Ammon's horn (tissue), 1 donor: ENCODE results near the gene ADGRE2.
"Not testable (repeated sequence)": the region's sequence is repeated elsewhere in the genome, so short reads cannot be mapped to it uniquely, and the experiment has no call there.

Experiments used
- DNase-seq: peaks from one replicate; pipeline ENCODE4 v3.0.0-alpha.2; 2016; ENCODE audit warnings: low spot score

ADGRE2 gene

DNA sequence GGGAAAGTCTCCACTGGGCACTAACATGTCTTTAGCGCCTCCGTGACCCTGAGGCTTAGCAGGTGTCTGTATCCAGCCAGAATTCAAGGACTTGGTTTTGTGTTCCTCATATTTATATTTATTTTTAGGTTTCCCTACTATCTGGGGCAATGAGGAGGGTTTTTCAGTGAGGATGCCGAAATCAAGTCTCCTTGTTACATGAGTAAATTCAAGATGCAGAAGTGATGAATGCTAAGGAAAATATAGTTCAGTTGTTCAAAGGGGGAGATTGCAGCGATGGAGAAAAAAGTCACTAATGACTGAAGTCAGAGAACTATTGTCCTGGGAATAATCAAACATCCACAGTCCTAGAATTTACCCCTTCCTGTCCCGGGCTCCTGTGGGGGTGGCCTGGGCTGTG, 791 bp upstream of the ADGRE2 start:
- no peak for DNase-seq

DNA sequence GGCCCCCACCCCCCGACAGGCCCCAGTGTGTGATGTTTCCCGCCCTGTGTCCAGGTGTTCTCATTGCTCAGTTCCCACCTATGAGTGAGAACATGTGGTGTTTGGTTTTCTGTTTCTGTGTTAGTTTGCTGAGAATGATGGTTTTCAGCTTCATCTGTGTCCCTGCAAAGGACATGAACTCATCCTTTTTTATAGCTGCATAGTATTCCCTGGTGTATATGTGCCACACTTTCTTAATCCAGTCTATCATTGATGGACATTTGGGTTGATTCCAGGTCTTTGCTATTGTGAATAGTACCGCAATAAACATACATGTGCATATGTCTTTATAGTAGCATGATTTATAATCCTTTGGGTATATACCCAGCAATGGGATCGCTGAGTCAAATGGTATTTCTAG, 715 bp downstream of the ADGRE2 start:
- DNase-seq = not testable (repeated sequence)

DNA sequence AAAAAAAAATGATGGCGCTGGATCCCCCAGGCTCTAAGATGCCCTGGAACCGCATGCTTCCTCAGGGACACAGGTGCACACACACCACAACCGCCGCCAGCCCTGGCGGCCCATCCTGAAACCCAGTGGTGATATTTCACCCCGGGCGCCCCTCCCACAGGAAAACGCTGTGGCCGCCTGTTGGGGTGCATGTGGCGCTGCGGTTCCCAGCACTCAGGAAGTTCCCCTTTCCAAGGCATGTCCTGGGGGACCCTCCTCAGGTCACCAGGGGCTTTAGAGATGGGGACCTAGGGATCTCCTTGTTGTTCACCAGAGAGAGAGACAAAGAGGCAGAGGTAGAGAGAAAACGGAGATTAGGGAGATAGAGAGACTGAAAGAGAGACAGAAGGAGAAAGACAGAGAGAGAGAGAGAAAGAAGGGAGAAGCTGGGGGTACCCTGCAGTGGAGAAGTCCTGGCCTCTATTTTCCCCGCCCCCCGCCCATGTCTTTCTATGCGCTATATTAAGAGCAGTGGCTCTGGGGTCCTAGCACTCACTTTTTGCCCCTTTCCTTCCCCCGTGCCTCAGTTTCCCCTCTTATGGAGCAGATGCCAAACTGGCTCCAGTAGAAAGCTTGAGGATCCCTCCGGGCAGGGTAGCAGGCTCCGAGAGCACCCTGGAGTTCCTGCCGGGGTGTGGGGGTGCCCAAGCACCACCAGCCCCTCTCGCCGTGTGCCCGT, 2.3 kb downstream of the ADGRE2 start:
- DNase-seq = no peak

DNA sequence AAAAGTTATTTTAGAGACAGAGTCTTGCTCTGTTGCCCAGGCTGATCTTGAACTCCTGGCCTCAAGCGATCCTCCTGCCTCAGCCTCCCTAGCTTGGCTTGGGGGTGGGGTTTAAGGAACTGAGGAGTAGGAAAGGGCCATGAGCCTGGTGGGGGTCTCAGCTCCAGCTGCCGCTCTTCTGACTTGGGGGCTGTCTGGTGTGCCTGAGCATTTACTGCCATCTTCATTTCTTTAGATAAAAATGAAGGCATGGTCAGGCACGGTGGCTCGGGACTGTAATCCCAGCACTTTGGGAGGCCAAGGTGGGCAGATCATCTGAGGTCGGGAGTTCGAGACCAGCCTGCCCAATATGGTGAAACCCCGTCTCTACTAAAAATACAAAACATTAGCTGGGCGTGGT, 3.0 kb downstream of the ADGRE2 start:
- not testable (repeated sequence) for DNase-seq

DNA sequence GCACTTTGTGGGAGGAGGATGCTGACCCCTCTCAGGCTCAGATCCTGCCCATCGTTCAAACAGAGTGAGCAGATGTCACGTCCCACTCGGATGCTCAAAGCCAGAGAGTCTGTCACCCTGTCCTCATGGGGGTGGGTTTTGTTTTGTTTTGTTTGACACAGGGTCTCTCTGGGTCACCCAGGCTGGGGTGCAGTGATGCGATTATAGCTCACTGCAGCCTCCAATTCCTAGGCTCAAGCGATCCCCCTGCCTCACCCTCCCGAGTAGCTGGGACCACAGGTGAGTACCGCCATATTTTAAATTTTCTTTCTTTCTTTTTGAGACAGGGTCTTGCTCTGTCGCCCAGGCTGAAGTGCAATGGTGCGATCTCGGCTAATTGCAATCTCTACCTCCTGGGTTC, 4.0 kb downstream of the ADGRE2 start:
- no peak for DNase-seq

DNA sequence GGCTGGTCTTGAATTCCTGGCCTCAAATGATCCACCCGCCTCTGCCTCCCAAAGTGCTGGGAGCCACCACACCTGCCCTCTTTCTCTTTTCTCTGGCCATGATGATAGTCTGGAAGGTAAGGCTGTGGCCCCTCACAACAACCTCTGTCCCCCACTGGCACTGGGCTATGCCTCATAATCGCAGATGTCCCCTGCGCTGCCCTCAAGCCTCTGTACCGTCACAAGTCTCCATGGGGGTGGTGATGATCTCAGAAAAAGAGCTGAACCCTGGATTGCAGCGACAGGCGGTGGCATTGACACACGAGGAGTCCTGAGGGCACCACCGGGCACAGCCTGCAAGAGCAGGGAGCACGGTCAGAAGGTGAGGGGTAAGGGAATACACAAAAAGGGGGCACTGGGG, 4.6 kb downstream of the ADGRE2 start:
- DNase-seq = not testable (repeated sequence)

DNA sequence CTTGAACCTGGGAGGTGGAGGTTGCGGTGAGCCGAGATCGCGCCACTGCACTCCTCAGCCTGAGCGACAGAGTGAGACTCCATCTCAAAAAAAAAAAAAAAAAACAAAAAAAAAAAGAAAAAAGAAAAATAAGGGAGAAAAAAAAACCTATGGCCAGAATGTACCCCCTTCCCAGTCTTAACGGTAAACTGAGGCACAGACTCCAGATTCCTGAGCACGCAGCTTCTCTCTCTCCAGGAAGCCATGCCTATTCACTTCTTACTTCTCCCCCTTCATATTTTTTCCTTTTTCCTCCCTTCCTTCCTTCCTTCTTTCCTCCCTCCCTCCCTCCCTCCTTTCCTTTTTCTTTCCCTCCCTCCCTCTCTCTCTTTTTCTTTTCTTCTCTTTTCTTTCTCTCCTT, 5.4 kb downstream of the ADGRE2 start:
- DNase-seq = no peak

DNA sequence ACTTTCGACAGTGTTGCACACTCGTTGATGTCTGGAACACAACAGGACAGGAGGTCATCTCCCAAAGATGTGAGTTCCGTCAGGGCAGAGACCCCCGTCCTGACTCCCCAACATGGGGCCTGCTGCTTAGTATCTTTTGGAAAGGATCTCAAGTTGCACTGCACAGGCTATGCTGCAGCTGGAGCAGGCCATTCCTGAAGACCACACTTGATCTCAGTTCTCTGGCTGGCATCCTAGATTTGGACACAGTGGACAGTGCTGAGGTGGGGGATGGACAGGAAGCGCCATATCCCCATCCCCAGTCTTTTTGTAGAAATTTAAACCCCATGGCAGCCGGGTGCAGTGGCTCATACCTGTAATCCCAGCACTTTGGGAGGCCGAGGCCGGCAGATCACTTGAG, 5.9 kb downstream of the ADGRE2 start:
- no peak for DNase-seq

DNA sequence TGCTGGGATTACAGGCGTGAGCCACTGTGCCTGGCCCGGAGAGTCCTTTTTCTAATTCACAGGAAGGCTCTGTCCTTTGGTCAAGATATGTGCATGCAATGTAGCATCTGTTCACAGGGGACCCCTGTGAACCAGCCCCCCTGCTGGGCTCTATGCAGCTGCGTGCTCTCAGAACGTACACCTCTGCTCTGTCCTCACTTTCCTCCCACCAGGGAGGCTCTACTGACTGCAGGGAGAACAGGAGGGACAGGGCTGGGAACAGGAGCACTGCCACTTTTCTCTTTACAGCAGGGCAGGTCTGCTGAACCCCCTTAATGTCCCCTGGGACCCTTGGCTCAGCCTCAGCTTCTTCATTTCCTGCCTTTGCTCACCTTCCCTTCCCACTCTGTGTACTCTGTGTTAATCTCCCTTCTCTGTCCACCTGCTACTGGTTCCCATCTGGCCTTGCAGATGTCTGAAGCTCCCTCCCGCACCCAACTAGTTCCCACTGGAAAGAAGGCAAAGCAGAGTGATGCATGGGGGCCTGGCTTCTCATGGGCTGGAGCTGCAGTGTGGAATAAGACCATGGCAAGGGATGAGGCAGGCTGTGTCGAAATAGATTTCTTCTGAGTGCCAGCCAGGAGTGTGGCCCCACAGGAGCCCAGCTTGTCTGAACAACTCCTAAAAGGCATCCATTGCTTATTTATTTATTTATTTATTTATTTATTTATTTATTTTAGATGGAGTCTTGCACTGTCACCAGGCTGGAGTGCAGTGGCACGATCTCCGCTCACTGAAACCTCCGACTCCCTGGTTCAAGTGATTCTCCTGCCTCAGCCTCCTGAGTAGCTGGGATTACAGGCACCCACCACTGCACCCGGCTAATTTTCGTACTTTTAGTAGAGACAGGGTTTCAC, 7.2 kb downstream of the ADGRE2 start:
- DNase-seq = no peak

DNA sequence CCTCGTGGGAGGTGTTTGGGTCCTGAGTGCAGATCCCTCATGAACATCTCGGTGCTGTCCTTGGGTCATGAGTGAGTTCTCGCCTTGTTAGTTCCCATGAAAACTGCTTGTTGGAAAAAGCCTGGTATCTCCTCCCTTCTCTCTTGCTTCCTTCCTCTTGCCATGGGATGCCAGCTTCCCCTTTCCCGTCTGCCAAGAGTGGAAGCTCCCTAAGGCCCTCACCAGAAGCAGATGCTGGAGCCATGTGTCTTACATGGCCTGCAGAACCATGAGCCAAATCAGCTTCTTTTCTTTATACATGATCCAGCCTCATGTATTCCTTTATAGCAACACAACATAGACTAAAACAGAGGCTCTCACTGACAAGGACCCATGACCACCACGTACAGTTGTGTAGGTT, 8.2 kb downstream of the ADGRE2 start:
- DNase-seq = no peak

DNA sequence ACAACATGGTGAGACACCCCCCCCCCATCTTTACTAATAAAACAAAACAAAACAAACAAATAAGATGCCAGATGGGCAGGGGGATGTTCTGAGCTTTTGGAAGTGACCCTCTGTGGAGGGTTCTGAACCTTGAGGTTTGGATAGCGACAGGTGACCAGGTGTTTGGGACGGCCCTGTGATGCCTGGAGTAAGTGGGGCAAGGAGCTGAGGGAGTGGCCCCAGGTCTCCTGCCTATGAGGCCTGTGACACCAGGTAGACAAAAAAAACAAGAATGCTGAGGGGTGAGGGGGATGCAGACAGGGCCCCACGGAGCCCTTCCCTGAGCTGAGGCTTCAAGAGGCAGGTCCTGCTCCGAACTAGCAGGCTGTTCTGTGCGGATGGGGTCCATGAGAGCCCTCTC, 9.2 kb downstream of the ADGRE2 start:
- no peak for DNase-seq

DNA sequence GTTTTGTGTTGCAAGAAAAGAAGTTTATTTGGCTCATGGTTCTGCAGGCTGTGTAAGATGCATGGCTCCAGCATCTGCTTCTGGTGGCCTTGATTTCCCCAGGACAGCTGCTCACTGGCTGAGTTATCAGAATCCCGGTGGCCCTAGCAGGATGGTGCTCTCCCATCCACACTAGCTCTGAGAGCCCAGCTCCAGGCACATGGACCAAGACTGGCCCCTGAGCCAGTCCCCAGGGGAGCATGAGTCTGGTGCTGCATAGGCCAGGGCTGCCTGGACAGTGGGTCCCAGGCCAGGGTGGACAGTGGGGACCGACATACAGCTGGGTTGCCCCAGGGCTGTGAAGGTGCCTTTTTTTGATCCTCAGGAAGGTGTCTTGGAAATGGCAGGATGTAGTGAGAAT, 10.4 kb downstream of the ADGRE2 start:
- no peak for DNase-seq

DNA sequence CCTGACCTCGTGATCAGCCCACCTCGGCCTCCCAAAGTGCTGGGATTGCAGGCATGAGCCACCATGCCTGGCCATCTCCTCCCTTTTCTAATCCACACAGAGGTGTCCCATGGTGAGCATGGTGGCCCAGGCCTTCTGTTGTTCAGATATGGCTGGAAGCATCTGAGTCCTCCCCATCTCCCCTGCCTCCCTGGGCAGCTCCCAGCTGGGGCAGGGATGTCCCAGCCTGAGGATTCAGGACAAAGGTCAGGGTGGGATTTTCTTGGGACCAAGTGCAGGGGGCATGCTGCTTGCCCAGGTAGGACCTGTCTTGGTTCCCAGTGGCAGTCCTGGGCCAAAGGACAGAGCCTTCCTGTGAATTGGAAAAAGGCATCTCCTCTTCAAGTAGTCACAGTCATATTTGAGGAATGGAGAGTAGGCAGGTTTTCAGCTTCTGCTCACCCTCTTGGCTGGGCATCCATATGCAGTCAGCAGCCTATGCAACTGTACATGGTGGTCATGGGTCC, 10.8 kb downstream of the ADGRE2 start:
- no peak for DNase-seq

DNA sequence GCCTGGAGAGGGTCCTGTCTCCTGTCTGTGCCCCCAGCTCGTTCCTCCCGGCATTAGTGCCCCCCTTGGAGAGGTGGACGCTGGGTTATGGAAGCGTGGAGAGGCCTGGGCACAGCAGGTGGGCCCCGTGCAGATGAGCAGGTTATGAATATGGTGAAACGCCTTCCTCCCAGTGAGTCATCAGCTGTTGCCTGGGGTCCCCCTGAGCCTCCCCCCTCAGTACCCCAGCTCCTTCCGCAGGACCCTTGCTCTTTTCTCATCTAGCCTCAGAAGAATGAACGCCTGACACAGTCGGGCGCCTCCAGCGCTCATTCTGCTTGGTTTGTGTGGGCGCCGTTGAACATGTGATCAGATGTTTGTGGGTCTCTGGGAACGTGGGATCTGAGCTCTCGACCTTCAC, 12.5 kb downstream of the ADGRE2 start:
- DNase-seq = not testable (repeated sequence)

DNA sequence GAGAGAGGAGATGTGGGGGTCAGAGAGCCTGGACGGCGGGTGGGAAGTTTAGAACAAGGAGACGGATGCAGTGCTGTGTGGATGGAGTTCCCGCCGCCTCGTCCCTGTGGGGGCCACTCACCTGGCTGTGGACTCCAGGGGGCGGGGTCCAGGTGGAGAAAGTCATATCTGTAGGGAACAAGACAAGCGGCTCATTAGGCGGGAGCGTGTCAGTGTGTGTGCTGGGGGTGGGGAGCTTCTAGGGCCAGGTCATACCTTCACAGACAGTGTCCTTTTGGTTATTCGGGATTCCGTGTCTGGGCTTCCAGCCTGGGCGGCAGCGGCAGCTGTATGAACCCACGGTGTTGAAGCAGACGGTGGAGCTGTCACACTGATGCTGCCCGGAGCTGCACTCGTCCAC, 13.0 kb downstream of the ADGRE2 start:
- not testable (repeated sequence) for DNase-seq

DNA sequence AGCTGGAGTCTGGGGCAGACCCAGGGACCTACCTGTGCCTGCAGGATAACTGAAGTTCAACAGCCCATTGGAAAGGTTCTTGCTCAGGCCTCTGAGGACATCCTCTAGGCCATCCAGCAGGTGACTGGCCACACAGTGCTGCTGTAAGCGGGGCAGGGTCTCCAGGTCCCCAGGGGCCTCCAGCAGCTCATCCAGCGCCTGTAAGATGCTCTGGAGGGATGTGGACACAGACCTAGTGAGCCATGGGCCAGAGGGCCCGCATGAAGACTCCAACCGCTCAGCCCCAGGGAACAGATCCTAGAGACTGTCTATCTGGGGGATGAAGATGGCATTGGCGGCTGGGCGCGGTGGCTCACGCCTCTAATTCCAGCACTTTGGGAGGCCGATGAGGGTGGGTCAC, 14.0 kb downstream of the ADGRE2 start:
- no peak for DNase-seq

DNA sequence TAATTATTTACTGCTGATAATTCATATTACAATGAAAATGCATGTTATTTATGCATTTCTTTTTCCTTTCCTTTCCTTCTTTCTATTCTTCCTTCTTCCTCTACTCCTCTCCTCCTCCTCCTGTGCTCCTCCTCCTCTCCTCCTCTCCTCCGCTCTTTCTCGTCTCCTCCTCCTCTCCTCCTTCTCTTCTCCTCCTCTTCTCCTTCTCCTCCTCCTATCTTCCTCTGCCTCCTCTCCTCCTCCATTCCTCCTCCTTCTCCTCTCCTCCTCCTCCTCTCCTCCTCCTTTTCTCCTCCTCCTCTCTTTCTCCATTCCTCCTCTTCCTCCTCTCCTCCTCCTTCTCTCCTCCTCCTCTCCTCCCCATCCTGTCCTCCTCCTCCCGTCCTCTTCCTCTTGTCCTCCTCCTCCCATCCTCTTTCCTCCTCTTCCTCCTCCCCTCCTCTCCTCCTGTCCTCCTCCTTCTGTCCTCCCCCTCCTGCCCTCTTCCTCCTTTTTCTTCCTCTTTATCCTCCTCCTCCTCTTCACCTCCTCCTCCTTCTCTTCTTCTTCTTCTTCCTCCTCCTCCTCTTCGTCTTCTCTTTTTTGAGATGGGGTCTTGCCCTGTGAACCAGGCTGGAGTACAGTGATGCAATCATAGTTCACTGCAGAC, 14.7 kb downstream of the ADGRE2 start:
- no peak for DNase-seq

DNA sequence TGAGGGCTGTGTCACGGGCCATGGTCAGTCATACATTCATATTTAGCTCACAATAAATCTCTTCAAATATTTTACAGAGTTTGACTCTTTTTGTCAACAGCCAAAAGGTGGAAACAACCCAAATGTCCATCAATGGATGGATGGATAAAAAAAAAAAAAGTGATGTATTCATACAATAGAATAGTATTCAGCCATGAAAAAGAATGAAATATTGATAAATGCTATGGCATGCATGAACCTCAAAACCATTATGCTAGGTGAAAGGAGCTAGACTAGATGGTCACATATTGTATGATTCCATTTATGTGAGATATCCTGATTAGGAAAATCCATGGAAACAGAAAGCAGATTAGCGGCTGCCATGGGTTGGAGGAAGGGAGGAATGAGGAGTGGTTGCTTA, 16.2 kb downstream of the ADGRE2 start:
- DNase-seq = no peak

DNA sequence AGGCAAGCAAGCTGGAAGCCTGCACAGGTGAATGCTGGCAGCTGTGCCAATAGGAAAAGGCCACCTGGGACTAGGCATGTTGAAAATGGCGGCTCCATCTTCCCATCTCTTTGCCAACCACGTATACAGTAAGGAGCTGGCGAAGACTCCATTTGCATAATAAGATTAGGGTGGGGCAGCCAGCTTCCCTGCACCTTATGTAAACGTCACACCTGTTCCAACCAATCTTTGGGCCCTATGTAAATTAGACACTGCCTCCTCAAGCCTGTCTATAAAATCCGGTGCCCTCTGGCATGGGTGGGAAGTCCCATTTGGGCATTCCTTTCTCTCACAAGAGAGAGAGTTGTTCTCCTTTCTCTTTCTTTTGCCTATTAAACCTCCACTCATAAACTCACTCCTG, 16.8 kb downstream of the ADGRE2 start:
- no peak for DNase-seq

DNA sequence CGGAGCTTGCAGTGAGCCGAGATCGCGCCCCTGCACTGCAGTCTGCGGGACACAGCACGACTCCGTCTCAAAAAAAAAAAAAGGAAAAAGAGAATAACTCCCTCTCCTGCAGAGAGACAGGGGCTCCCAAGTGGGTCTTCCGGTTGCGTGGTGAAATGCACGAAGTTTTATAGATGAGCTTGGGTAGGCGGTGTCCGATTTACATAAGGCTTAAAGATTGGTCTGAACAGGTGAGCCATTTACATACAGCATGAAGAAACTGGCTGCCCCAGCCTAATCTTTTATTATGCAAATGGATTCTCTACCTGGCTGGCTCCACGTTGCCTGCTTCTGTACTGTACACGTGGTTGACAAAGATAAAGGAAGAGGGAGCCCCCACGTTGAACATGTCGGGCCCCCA, 19.5 kb downstream of the ADGRE2 start:
- DNase-seq = no peak

DNA sequence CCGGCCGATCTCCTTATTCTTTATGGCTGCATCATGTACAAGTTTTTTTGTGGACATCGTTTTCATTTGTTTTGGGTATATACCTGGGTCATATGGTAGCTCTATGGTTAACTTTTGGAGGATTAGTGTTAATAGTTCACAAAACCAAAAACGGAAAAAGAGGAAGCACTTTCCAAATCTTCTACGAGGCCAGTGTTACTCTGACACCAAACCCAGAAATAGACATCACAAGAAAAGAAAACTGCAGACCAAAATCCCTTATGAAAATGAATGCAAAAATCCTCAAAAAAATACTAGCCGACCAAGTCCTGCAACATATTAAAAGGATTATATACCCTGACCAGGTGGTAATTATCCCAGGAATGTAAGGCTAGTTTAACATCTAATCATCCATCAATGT, 29.8 kb downstream of the ADGRE2 start:
- DNase-seq = no peak

DNA sequence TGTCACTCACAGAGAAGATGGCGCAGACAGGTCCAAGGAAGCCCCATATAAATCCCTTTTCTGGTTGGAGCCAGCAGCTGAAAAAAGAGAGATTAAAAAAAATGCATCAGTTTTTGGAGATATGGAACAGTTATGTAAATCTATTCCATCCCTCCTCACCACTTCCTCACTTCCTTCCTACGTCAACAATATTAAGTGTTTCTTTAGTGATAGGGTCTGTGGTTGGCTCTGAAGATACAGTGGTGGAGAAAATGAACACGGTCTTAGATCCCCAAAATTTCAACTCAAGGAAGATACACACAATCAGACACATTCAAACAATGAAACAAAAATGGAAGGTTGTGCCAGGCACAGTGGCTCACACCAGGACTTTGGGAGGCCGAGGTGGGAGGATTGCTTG, 31.5 kb downstream of the ADGRE2 start:
- DNase-seq = no peak

DNA sequence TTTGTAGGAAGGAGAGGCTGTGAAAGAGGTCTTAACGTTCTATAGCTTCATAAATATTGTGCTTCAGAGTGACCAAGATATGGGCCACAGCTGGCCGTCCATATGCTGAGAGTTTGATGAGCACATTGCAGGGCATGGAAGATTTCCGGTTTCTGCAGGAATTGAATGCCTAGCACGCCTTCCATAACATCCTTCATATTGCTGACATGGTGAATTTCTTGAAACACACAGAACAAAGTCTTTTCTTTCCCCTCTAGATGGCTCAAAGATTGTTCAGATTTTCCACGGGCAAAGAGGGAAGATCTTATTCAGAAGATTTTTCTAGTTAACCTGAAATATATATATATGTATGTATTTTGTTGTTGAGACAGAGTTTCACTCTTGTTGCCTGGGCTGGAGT, 42.4 kb downstream of the ADGRE2 start:
- no peak for DNase-seq
